Breast epithelium (tissue), 3 donors: ENCODE data around the gene CDK18.

Experiments
- POLR2A ChIP-seq: fragments of 450-650 bp; IDR thresholded peaks from one replicate; pipeline ENCODE4 v1.6.1; 2016; ENCODE audit warnings: antibody characterized with exemption, mild to moderate bottlenecking, moderate library complexity
- POLR2AphosphoS5 ChIP-seq, 3 donors: sonication (generic); formaldehyde crosslinking; IDR thresholded peaks; one replicate each; pipeline ENCODE4 v1.6.1; 2017; ENCODE audit warnings: antibody characterized with exemption in 3 of 3
- TF ChIP-seq, protein P1 (sequence below), 3 donors: fragments of 450-650 bp; IDR thresholded peaks; one replicate each; pipeline ENCODE4 v1.5.1; 2016 to 2017; ENCODE audit warnings: antibody characterized with exemption in 3 of 3, mild to moderate bottlenecking in 3 of 3, moderate library complexity in 3 of 3

DNA sequence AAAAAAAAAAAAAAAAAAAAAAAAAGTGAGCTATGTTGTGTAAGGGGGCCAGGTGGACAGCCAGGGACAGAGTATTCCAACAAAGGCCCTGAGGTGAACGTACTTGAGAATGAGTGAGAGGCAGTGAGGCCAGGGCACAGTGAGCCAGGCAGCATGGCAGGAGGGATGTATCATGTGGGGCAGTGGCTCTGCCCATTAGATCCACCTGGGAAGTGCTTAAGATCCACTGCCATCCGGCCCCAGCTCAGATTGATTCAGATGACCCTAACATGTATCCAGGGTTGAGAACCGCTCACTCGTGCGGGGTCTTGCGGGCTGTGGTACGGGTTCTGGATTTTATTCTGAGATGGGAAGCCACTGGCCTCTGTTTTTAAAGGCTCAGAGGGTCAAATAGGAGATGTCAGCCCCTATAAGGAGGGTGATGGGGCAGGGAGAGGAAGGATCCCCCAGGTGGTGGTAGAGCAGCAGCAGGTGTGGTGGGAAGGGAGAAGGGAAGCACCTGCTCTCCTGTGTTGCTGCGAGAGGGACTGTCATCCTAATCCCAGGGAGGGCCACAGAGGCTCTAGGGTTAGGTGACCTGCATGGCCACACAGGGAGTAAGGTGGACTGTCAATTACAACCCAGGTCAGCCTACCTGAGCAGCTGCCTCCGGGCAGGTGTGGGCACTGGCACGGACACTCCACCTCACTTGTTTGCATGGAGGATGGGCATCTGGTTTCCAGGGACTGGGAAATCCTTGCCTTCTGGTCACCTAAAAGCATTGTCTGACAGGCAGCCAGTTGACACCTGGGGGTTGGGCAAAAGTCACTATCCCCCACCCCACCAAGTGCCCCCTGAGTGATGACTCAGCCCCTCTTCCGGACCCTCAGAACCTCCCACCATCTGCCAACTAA is 31.6 kb downstream of the CDK18 start:
- TF ChIP-seq, protein P1, sequence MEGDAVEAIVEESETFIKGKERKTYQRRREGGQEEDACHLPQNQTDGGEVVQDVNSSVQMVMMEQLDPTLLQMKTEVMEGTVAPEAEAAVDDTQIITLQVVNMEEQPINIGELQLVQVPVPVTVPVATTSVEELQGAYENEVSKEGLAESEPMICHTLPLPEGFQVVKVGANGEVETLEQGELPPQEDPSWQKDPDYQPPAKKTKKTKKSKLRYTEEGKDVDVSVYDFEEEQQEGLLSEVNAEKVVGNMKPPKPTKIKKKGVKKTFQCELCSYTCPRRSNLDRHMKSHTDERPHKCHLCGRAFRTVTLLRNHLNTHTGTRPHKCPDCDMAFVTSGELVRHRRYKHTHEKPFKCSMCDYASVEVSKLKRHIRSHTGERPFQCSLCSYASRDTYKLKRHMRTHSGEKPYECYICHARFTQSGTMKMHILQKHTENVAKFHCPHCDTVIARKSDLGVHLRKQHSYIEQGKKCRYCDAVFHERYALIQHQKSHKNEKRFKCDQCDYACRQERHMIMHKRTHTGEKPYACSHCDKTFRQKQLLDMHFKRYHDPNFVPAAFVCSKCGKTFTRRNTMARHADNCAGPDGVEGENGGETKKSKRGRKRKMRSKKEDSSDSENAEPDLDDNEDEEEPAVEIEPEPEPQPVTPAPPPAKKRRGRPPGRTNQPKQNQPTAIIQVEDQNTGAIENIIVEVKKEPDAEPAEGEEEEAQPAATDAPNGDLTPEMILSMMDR (IDR thresholded peaks at IDR 0.05): no peak
- TF ChIP-seq POLR2A: no peak
- TF ChIP-seq POLR2AphosphoS5 (IDR thresholded peaks at IDR 0.05): no peak
